ENCODE results near the gene RUNDC3A. TPM values are rescaled to one million over a fixed set of nuclear protein-coding genes. Genes with fewer than 3 reads are reported as not detected.

The RUNDC3A gene
- polyA plus RNA-seq, 1 experiment = 0.58 TPM

DNA sequence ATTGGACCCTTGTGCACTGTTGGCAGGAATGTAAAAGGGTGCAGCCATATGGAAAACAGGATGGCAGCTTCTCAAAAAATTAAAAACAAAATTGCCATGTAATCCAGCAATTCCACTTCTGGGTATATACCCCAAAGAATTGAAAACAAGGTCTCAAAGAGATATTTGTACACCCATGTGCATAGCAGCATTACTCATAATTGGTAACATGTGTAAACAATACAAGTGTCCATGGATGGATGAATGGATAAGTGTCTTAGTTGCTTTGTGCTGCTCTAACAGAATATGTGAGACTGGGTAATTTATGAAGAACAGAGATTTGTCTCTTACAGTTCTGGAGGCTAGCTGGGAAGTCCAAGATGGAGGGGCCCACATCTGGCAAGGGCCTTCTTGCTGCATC lies 3.8 kb upstream of the RUNDC3A start:
- TF ChIP-seq CTCF (IDR thresholded peaks at IDR 0.05; ENCODE audit: insufficient read depth, low read depth, low read length) = no peak
- ChIA-PET CTCF (no interaction called here), POLR2A (no interaction called here)
- Histone ChIP-seq H3K27me3 (ENCODE audit: control insufficient read depth, insufficient read depth, low read length) (peaks cover 9% of the 10 kb centered on the region), H3K4me3 (ENCODE audit: low read depth, low read length) (no peak overlapping the region), H3K36me3 (ENCODE audit: control insufficient read depth, insufficient read depth, low read length) (no peaks in the 10 kb centered on the region)
- DNase-seq (ENCODE audit: low read depth) = no peak

DNA sequence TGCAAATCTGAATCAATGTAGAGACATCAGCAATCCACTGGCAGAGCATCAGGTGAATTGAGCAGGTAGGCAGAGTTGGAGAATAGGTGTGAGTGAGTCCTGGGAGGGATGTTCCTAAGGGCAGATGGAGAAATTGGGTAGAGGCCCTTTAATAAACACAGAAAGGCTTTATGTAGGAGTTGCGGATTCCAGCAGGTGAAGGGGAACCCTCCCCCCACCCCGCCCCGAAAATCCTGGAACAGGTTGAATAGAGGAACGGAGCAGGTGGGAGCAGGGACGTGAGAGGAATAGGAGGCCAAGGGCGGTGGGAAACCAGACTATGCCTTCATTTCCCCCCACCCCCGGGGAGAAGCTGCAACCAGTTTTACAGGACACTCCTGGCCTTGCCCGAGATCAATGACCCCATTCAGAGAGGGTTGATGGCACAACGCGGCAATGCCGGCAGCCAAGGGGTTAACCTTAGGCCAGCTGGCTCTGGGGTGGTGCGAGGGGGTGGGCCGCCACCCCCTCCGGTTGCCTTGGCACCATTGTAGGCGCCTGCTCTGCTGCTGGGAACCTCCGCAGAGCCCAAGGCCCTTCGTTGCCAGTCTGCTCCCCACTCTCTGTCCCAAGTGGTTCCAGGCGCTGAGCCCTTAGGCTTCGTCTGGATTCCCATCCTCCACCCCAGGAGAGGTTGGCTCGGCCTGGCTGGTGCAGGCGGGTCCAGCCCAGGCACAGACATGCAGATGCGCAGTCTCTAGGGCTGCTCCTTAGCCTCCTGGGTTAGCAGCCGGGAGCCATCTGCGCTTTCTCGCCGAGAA lies 814 bp upstream of the RUNDC3A start:
- H3K36me3 ChIP-seq (ENCODE audit: control insufficient read depth, insufficient read depth, low read length) = no peaks in the 10 kb centered on the region
- ChIA-PET CTCF (interaction anchor here (0.8 to 1.0 kb wide), 2 partner anchors 23 to 86 kb away, joined by 3 to 7 read pairs; no protein-coding TSS in a partner anchor), POLR2A (interaction anchor here (0.6 kb wide), 1 partner anchor 840 kb away, joined by 3 read pairs; the partner anchor contains the start of gene HEXIM1)
- H3K27me3 ChIP-seq (ENCODE audit: control insufficient read depth, insufficient read depth, low read length) = peaks cover 9% of the 10 kb centered on the region
- TF ChIP-seq CTCF (IDR thresholded peaks at IDR 0.05; ENCODE audit: insufficient read depth, low read depth, low read length) = no peak
- peak overlapping the region; percentile 48 for H3K4me3 ChIP-seq (ENCODE audit: low read depth, low read length)
- no peak for DNase-seq (ENCODE audit: low read depth)

DNA sequence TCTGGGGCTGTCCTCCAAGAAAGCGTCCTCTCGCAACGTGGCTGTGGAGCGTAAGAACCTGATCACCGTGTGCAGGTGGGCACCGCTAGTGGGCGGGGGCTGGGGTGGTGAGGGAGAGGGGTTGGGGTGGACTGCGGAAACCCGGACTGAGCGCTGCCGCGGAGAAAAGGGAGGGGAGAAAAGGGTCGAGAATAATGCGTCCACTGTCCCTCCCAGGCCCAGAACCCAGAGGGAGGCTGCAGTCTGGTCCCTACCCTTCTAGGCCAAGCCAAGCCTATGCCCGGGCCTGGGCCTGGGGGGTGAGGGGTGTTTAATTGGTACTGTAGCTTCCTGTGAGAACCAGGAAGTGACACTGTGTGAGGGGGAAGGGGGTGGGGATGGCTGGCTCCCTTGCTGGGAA lies 464 bp downstream of the RUNDC3A start:
- H3K4me3 ChIP-seq (ENCODE audit: low read depth, low read length) = peak overlapping the region; percentile 48
- no peaks in the 10 kb centered on the region for H3K36me3 ChIP-seq (ENCODE audit: control insufficient read depth, insufficient read depth, low read length)
- no peak for TF ChIP-seq CTCF (IDR thresholded peaks at IDR 0.05; ENCODE audit: insufficient read depth, low read depth, low read length)
- POLR2A ChIA-PET = no interaction called here
- no peak for DNase-seq (ENCODE audit: low read depth)
- peaks cover 9% of the 10 kb centered on the region for H3K27me3 ChIP-seq (ENCODE audit: control insufficient read depth, insufficient read depth, low read length)
- CTCF ChIA-PET = interaction anchor here (0.8 to 1.2 kb wide), 3 partner anchors 9 to 87 kb away, joined by 3 to 7 read pairs (median 3); no protein-coding TSS in a partner anchor

DNA sequence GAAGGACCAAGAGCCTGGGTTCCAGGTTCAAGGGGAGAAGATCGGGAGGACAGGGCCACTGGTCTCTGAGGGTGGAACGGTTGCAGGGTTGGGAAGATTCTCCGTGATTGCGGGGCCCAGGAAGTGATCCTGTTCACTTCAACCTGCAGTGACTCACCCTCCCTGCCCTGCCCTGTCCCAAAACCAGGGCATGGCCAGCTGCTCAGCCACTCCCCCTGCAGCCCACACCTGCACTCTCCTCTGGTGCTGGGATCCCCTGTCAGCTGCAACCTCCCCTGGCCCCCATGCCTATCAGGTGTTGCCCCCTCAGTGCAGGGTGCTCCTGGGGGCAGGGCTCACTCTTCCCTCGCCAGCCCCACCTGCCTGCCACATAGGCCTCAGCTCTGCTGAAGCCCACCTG lies 1.1 kb downstream of the RUNDC3A start:
- Histone ChIP-seq H3K36me3 (ENCODE audit: control insufficient read depth, insufficient read depth, low read length) (no peaks in the 10 kb centered on the region), H3K27me3 (ENCODE audit: control insufficient read depth, insufficient read depth, low read length) (peaks cover 15% of the 10 kb centered on the region), H3K4me3 (ENCODE audit: low read depth, low read length) (no peak overlapping the region)
- DNase-seq (ENCODE audit: low read depth) = no peak
- TF ChIP-seq CTCF (IDR thresholded peaks at IDR 0.05; ENCODE audit: insufficient read depth, low read depth, low read length) = no peak
- POLR2A ChIA-PET = no interaction called here
- CTCF ChIA-PET = interaction anchor here (1.2 kb wide), 1 partner anchor 9 kb away, joined by 3 read pairs; no protein-coding TSS in a partner anchor

GRCh38 chr17:44310188-44310587 lies 1.8 kb downstream of the RUNDC3A start:
- DNase-seq (ENCODE audit: low read depth) = no peak
- no peaks in the 10 kb centered on the region for H3K36me3 ChIP-seq (ENCODE audit: control insufficient read depth, insufficient read depth, low read length)
- no peak for TF ChIP-seq CTCF (IDR thresholded peaks at IDR 0.05; ENCODE audit: insufficient read depth, low read depth, low read length)
- CTCF ChIA-PET = interaction anchor here (1.4 kb wide), 1 partner anchor 54 kb away, joined by 3 read pairs; no protein-coding TSS in a partner anchor
- peaks cover 20% of the 10 kb centered on the region for H3K27me3 ChIP-seq (ENCODE audit: control insufficient read depth, insufficient read depth, low read length)
- POLR2A ChIA-PET = no interaction called here
- H3K4me3 ChIP-seq (ENCODE audit: low read depth, low read length) = no peak overlapping the region

All from BJ (cell line).